Osteoblast (primary cell): ENCODE results near the gene R3HDM4. TPM values are rescaled to one million over a fixed set of nuclear protein-coding genes. Genes with fewer than 3 reads are reported as not detected.

Experiments
- DNase-seq: peaks from one replicate; pipeline ENCODE4 v3.0.0; 2011; ENCODE audit warnings: low spot score, mixed read lengths; ENCODE audit not compliant: insufficient read length; ENCODE audit errors: missing footprints
- H2AFZ ChIP-seq: 2 replicates; pipeline ENCODE4 v1.6.0; 2011; ENCODE audit warnings: mild to moderate bottlenecking, low read length
- H3K27ac ChIP-seq: 2 replicates; pipeline ENCODE4 v1.5.1; 2011; ENCODE audit warnings: mild to moderate bottlenecking, low read depth, low read length, moderate library complexity
- H3K27me3 ChIP-seq: 2 replicates; pipeline ENCODE4 v1.6.0; 2012; ENCODE audit warnings: mild to moderate bottlenecking, control low read depth, inconsistent platforms, low read length, moderate library complexity; ENCODE audit not compliant: insufficient read depth
- H3K36me3 ChIP-seq: 2 replicates; pipeline ENCODE4 v1.5.1; 2011; ENCODE audit warnings: mild to moderate bottlenecking, low read length, control low read depth, moderate library complexity; ENCODE audit not compliant: insufficient read depth
- H3K4me1 ChIP-seq: 2 replicates; pipeline ENCODE4 v1.5.1; 2011; ENCODE audit warnings: mild to moderate bottlenecking, low read length, control low read depth, moderate library complexity; ENCODE audit not compliant: insufficient read depth
- H3K4me2 ChIP-seq: 2 replicates; pipeline ENCODE4 v1.6.0; 2011; ENCODE audit warnings: mild to moderate bottlenecking, low read length; ENCODE audit not compliant: insufficient read depth
- H3K4me3 ChIP-seq: fragments of 200-600 bp; sonication (generic); 3 replicates; pipeline ENCODE4 v1.5.1; 2012; ENCODE audit warnings: mild to moderate bottlenecking, low read length, inconsistent platforms; ENCODE audit not compliant: insufficient read depth
- H3K79me2 ChIP-seq: 2 replicates; pipeline ENCODE4 v1.6.0; 2012; ENCODE audit warnings: mild to moderate bottlenecking, low read length, control low read depth, inconsistent platforms; ENCODE audit not compliant: insufficient read depth
- H3K9me3 ChIP-seq: 2 replicates; pipeline ENCODE4 v1.5.1; 2011; ENCODE audit warnings: low read depth, low read length, control low read depth
- H4K20me1 ChIP-seq: 2 replicates; pipeline ENCODE4 v1.6.0; 2012; ENCODE audit warnings: mild to moderate bottlenecking, low read length, control low read depth; ENCODE audit not compliant: insufficient read depth
- total RNA-seq: library from RNA; depleted of rRNA; stranded (reverse); fragments of >200 nt; gene quantifications from 2 replicates; pipeline ENCODE4 v1.2.3, GENCODE V29; 2012
- TF ChIP-seq, protein P1 (sequence below): IDR thresholded peaks from 2 replicates; pipeline ENCODE4 v1.5.1; 2011; ENCODE audit warnings: mild to moderate bottlenecking, low read depth, low read length, moderate library complexity; ENCODE audit errors: extremely low read depth

R3HDM4 gene
- total RNA-seq: 31.1 and 32.7 TPM in 2 replicates

- Histone ChIP-seq H3K27me3 (peaks cover 17% of the 10 kb centered on the region), H3K4me2 (peak within 1 kb of the TSS; percentile 68), H2AFZ (peak within 1 kb of the TSS; percentile 56), H3K4me1 (peaks cover 10% of the 10 kb centered on the region), H3K4me3 (peak within 1 kb of the TSS; percentile 85), H4K20me1 (peaks cover 13% of the 10 kb centered on the region), H3K27ac (peak within 1 kb of the TSS; percentile 70), H3K79me2 (peaks cover 30% of the 10 kb centered on the region), H3K36me3 (no peaks in the 10 kb centered on the region), H3K9me3 (no peaks in the 10 kb centered on the region)
- TF ChIP-seq, protein P1, sequence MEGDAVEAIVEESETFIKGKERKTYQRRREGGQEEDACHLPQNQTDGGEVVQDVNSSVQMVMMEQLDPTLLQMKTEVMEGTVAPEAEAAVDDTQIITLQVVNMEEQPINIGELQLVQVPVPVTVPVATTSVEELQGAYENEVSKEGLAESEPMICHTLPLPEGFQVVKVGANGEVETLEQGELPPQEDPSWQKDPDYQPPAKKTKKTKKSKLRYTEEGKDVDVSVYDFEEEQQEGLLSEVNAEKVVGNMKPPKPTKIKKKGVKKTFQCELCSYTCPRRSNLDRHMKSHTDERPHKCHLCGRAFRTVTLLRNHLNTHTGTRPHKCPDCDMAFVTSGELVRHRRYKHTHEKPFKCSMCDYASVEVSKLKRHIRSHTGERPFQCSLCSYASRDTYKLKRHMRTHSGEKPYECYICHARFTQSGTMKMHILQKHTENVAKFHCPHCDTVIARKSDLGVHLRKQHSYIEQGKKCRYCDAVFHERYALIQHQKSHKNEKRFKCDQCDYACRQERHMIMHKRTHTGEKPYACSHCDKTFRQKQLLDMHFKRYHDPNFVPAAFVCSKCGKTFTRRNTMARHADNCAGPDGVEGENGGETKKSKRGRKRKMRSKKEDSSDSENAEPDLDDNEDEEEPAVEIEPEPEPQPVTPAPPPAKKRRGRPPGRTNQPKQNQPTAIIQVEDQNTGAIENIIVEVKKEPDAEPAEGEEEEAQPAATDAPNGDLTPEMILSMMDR: no peak
- peak; percentile 100 for DNase-seq
Measured at GRCh38 chr19:913080-913748, at the start of gene R3HDM4. Gene R3HDM4 (minus strand): TSS chr19:913219. CDS start chr19:913157, 62 bp downstream.

DNA sequence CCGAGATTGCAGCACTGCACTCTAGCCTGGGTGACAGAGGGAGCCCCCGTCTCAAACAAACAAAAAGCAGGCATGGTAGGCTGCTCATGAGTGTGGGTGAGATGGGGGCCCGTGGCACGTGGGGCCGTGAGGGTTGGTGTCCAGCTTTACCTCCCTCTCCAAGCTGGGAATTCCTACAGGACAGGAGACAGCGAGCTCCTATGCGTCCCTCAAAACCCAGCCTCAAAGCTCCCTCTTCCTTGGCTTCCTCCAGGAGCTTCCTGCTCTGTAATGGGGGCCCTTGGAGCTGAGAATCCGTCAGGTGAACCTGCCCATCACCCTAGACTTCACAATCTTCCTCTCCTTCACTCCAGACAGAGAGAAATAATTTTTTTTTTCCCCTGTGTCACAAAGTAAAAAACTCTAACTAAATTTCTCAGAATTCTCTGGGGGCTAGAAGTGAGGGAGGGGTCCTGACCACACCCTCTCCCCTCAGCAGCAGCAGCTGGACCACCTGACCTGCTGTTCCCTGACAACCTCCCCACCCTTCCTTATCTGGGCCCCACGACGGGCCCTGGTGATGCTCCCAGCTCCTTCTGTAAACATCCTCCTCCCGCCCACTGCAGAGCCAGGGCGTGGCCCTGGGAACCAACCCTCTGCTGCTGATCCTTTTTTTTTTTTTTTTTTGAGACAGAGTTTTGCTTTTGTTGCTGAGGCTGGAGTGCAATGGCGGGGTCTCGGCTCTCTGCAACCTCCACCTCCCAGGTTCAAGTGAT lies 49.0 kb upstream of the R3HDM4 start:
- Histone ChIP-seq H3K4me1 (peaks cover 3% of the 10 kb centered on the region), H4K20me1 (peaks cover 3% of the 10 kb centered on the region), H3K4me2 (no peak overlapping the region), H3K27me3 (no peaks in the 10 kb centered on the region), H3K79me2 (peaks cover 4% of the 10 kb centered on the region), H3K4me3 (no peak overlapping the region), H2AFZ (no peak overlapping the region), H3K9me3 (no peaks in the 10 kb centered on the region), H3K36me3 (peaks cover 16% of the 10 kb centered on the region), H3K27ac (no peak overlapping the region)
- TF ChIP-seq, protein P1: no peak
- DNase-seq: peak; percentile 97

DNA sequence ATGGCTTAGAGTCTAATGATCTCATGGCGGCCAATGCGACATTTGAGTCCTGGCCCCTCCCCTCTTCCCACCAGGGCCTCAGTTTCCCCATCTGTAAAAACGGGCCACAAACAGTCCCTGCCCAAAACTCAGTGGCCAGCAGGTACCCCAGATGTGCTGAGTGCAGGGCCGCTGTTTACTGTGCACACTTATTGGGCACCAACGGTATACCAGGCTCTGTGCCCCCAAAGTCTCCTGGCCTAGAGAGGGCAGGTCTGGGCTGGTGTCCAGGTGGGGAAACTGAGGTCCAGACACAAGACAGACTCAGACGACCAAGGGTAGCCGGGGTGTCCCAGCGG lies 47.6 kb upstream of the R3HDM4 start:
- Histone ChIP-seq H4K20me1 (peaks cover 3% of the 10 kb centered on the region), H3K9me3 (no peaks in the 10 kb centered on the region), H3K4me2 (no peak overlapping the region), H3K4me3 (no peak overlapping the region), H3K36me3 (peaks cover 10% of the 10 kb centered on the region), H2AFZ (no peak overlapping the region), H3K4me1 (peaks cover 8% of the 10 kb centered on the region), H3K27ac (no peak overlapping the region), H3K27me3 (no peaks in the 10 kb centered on the region), H3K79me2 (peaks cover 16% of the 10 kb centered on the region)
- DNase-seq: no peak
- TF ChIP-seq, protein P1: no peak

GRCh38 chr19:960020-960419 lies 47.0 kb upstream of the R3HDM4 start:
- no peaks in the 10 kb centered on the region for H3K9me3 ChIP-seq
- peaks cover 3% of the 10 kb centered on the region for H4K20me1 ChIP-seq
- peaks cover 5% of the 10 kb centered on the region for H3K36me3 ChIP-seq
- no peak overlapping the region for H3K4me3 ChIP-seq
- H3K27me3 ChIP-seq: no peaks in the 10 kb centered on the region
- DNase-seq: no peak
- TF ChIP-seq, protein P1: no peak
- H3K79me2 ChIP-seq: peaks cover 16% of the 10 kb centered on the region
- H3K4me2 ChIP-seq: no peak overlapping the region
- no peak overlapping the region for H3K27ac ChIP-seq
- H3K4me1 ChIP-seq: peaks cover 8% of the 10 kb centered on the region
- H2AFZ ChIP-seq: no peak overlapping the region
